Fibroblast of skin of scalp (primary cell): ENCODE data around the gene AGBL4.

Source experiments
- DNase-seq: peaks from one replicate; pipeline ENCODE4 v3.0.0-alpha.2; 2013

AGBL4 gene

DNA sequence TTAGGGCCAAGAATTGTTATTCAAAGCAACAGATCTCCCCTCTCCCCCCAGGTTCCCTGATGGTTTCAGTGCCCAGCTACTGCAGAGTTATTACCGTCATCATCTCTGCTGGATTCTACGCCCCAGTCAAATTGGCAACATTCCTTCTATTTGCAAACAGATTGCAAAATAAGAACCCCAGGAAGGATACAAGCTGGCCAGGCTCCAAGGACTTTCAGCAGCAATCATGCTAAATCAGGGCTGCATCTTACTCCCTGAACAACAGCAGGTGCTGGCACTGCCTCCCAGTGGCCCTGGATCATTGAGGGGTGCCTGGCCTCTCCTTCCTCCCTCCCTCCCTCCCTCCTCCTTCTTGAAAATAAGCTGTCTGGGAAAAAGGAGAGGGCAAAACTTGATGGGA is 725.5 kb downstream of the AGBL4 start:
- peak; percentile 1 for DNase-seq

DNA sequence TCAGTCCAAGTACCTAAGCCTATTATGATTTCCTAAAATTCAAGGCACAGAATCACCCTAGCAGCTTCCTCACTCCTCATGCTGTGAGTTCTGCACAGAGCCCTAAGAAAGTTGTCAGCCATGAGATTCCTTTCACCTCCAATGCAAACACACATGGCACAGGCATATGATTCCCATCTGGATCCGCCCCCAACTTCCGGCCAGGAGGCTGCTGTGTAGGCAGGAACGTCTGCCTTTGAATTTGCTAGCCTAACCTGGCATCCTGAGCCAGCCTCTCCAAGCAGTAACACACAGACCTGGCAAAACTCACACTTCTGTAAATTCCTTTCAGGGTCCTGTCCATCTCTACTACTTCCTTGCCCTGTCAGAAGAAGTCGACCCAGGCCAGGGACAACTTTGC is 726.0 kb downstream of the AGBL4 start:
- no peak for DNase-seq

DNA sequence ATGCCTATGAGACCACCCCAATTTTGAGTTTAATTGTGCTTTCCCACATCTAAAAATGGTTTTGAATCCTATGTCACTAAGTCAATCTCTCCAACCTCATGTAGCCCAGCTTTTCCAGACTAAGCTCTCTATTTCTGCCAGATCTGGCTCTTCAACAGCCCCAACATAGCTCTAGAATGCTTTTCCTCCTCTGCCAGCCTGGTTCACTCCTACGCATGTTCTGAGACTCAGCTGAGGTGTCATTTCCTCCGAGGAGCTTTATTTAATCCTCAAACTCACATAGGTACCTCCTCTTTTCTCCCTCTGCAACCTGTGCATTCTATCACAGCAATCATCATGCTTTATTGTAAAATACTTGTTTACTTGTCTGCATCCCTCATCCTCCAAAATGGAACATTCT is 729.2 kb downstream of the AGBL4 start:
- DNase-seq, result no peak

DNA sequence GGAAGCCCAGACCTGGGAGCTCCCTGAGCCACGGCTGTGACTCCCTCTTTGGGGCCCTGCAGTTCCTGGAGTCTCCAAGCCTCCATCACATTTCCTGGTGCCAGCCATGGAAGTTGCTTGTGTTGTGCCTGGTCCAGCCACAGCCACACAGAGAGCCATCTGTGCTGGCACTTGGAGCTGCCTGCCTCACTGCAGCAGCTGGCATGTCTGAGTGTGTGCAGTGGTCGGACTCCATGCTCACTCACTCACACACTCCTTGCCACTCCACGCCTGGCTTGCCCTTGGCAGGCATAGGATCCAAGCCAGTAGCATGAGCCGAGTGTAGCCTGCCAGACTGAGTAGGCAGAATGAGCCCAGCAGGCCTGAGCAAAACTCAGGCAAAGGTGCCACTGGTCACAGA is 730.7 kb downstream of the AGBL4 start:
- DNase-seq, result no peak

DNA sequence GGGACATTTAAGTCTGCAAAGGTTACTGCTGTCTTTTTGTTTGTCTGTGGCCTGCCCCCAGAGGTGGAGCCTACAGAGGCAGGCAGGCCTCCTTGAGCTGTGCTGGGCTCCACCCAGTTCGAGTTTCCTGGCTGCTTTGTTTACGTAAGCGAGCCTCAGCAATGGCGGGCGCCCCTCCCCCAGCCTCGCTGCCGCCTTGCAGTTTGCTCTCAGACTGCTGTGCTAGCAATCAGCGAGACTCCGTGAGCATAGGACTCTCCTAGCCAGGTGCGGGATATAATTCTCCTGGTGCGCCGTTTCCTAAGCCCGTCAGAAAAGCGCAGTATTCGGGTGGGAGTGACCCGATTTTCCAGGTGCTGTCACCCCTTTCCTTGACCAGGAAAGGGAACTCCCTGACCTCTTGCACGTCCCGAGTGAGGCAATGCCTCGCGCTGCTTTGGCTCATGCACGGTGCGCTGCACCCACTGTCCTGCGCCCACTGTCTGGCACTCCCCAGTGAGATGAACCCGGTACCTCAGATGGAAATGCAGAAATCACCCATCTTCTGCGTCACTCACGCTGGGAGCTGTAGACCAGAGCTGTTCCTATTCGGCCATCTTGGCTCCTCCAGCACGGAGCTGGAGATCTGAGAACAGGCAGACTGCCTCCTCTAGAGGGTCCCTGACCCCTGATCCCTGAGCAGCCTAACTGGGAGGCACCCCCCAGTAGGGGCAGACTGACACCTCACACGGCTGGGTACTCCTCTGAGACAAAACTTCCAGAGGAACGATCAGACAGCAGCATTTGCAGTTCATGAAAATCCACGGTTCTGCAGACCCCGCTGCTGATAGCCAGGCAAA is 766.3 kb downstream of the AGBL4 start:
- DNase-seq, result peak; percentile 0

DNA sequence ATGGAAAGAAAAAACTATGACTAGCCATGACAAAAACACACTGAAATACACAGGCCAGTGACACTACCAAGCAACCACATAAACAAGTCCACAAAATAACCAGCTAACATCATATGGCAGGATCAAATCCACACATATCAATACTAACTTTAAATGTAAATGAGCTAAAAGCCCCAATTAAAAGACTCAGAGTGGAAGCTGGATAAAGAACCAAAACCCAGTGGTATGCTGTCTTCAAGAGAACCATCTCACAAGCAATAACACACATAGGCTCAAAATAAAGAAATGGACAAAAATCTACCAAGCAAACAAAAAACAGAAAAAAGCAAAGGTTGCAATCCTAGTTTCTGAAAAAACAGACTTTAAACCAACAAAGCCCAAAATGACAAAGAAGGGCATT is 770.8 kb downstream of the AGBL4 start:
- no peak for DNase-seq

DNA sequence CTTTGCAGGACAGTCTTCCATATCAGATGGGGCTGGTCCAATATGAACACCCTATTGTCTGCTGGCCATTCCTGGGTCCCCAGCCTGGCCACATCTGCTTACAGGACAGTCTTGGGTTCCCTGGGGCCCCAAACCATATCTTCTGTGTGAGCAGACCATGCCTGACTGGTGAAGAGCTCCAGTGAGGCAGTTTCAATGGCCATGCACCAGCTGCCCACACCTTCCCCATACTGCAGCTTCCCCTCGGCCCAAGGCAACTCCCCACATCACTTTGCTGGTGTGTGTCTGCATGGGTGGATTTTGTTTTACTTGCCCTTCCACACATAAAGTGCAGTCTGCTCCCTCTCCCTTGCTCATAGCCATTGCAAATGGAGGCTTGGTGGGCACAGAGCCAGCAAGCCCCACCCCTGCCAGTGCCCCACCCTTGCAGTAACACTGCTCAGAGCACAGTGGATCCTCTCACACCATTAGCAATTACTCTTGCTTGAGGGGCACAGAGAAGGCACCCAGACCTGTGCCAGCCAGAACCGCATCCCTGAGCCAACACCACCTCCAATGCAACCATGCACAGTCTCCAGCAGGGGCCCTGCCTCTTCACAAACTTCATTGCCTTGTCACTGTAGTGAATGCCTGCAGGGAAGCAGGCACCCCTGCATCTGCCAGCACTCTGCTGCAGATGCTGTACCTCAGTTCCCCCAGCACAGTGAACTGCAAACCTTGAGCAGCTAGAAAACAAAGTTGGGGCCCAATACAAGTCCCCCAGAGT is 772.6 kb downstream of the AGBL4 start:
- no peak for DNase-seq

DNA sequence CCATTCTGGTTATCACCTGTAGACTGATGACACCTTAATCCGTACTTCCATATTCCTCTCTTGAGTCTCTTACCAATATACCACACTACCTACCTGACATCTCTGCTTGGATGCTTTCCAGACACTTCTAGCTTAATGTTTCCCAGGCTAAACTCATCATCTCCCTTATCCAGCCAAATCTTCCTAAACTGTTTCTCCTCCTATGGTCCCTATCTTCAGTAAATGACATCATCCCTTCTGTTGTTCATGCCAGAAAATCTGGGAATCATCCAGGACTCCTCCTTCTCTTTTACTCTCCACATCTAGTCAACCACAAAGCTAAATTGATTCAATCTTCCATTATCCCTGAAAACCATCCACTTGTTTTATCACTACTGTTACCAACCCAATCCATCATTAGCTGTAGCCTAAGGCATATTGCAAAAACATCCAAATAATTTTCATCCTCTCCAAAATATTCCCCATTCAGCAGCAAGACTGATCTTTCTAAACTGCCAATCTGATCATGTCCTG is 783.0 kb downstream of the AGBL4 start:
- DNase-seq, result no peak

DNA sequence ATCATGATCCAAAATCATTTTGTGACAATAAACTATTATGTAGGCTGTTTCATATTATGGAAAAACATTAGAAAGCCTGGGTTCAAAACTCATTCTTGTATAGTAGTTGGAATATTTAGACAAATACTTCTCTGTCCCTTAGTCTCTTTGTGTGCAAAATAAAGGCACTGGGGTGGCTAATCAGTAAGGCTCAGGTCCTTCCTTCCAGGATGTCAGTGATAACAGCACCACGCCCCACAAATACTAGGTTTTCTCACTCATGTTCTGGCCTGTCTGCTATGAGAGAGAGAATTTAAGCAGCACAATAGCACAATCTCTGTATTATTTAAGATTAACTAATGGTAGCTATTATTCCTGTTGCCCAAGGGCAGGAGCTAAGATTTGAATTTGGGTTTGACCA is 788.8 kb downstream of the AGBL4 start:
- no peak for DNase-seq

DNA sequence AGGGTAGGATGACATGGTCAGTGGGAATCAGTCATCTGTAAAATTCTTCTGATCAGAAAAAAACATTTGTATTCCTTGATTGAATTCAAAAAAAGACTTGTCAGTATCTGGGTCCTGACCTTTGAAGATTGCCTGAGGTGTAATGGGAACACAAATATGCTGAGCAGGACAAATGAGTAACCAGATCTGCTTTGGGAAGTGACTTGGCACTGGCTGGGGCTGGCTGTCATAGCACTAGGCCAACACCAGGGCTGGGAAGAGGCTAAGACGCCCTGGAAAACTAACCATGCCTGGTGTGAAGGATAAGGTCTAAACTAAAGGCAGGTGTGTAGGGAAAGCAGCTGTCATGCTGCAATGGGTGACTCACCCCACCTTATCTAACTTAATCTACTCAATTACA is 794.2 kb downstream of the AGBL4 start:
- no peak for DNase-seq

DNA sequence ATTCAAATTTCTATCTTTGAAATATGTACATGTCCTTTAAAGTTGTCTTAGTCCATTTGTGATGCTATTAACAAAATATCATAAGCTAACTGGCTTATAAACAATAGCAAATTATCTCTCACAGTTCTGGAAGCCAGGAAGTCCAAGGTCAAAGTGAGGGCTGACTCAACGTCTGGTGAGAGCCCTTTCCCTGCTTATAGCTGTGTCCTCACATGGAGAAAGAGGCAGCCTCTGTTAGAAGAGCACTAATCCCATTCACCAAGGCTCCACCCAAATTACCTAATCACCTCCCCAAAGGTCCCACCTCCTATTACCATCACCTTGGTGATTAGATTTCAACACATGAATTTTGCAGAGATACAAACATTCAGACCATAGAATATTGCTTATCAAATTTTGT is 797.0 kb downstream of the AGBL4 start:
- no peak for DNase-seq

DNA sequence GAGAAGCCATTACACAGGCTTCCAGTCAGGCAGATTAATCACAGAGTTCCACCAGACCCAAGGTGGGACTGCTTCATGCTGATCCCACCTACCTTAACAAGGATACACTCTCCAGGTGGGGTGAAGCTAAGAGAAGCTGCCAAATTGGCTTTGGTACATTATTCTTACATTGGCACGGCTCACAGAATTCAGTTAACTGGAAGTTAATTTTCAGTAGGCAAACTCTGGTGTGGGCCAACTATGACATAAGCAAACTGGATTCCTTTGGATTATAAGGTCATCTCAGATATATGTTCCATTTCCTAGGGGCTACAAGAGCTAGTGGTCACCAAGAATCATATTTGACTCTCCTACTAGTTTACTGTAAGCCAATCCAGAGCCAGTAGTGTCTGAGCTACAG is 798.3 kb downstream of the AGBL4 start:
- DNase-seq, result no peak

DNA sequence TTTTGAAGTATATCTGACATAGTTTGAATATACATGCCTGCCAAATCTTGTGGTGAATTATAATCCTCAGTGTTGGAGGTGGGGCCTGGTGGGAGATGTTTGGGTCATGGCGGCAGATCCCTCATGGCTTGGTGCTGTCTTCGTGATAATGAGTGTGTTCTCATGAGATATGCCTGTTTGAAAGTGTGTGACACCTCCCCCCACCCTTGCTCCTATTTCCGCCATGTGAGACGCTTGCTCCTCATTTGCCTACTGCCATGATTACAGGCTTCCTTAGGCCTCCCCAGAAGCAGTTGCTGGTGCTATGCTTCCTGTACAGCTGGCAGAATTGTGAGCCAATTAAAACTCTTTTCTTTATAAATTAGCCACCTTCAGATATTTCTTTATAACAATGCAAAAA is 810.5 kb downstream of the AGBL4 start:
- no peak for DNase-seq

DNA sequence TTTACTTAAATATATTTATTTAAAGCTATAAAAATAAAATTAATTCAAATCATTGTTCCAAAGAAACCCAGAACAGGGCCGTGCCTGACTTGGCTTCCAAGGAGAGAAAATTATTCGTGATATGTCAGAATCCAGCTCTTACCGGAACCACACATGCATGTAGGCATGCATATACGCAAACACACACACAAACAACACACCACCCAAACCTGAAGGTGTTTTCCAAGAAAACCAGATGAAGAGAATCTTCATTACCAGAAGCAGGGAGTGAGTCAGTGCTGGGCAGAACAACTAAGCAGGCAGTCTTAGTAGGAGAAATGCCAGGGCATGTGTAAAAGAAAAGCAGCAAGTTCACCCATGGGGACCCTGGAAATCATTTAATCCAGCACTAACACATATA is 815.0 kb downstream of the AGBL4 start:
- no peak for DNase-seq

DNA sequence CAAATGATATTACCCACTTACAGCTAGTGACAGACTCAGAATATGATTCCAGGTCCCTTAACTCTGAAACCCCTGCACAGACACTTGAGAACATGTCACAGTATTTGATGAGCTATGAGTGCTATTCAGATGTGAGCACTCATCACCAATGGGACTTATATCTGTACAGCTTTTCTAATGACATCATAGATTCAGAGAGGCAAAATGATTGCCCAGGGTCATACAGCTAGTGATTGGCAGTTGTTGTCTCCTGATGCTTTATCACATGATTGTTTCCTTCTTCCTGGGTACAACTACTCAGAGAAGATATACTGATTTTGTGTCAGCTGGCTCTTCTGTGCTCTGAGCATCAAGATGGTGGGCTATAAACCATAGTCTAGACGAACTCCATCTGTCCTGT is 819.0 kb downstream of the AGBL4 start:
- DNase-seq, result no peak

DNA sequence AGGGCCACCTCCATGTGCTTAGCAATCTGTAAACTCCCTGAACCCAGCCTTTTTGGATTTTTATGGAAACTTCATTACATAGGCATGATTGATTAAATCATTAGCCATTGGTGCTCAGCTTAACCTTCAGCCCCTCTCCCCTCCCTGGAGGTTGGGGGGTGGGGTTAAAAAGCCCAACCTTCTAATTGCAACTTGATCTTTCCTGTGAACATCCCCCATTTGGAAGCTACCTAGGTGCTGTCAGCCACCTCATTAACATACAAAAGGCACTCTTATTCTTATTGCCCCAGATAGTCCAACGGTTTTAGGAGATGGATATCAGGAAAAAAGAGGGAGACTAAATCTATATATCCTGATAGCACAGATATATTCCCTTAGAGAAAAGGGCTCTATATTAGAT is 823.0 kb downstream of the AGBL4 start:
- DNase-seq, result no peak

DNA sequence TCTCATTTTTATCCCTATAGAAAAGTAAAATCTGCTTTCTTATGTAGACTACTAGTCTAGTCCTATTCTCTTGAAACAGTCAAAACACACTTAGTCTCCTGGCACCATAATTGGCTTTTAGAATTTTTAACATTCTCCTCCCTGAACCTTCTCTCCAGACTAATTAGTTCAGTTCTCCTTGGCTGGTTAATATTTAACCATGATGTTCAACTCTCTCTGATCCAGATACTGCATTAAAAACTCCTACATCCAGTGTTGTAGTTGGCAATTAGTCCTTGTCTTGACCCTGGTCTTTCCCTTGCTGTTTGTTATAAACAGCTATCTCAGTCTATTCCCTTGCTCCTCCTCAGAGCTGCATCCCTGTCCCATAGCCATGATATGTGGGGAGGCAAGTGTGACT is 824.2 kb downstream of the AGBL4 start:
- no peak for DNase-seq

DNA sequence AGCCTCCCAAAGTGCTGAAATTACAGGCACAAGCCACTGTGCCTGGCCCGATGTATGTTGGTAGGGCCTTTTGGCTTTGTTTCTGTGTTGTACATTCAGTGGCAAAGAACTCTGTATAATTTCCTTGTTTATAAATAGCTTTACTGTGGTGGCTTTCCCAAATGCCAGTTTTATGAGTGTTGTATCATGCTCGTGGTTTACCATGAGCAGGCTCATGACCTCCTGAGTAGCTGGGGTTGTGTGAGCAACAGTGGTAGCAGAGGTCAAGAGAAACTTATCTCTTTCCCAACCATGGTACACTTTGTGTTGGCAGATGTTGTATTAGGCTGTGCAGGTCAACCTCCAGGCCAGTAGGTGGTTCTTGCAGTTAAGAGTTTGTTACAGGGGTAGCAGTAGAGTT is 826.7 kb downstream of the AGBL4 start:
- DNase-seq, result peak; percentile 8

DNA sequence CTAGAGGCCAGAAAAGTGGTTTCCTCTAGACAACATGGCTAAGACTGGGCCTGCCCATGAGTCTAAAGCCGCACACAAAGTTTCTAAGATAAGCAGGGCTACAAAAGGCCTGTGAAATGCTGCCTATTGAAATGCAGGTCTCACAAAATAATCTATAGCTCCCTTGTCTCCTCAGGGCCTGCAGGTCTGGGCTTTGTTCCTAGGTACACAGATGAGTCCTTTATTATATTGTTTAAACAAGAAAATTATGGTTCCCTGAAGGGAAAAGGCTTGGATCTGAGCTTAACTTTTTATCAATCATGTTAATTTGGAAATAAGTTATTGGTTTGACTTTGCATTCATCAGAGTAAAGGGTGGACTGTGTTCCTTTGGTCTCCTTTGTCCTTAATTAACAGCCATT is 833.6 kb downstream of the AGBL4 start:
- no peak for DNase-seq

DNA sequence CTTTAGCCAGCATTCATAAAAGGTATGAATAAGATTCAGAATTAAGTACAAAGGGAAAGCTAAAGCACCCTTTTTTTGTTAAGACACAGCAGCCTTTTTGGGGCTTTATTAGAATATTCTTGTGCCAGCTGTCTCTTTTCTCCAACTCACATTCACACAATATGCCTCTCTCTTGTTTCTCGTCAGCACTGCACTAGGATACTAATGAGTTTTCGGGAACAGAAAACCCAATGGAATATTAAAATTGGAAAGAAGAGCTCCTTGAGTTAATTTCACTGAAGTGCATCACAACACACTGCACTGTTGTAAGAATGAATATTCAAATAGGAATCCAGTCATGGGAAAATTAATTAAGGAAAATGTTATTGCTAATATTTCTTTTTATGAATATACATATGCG is 836.7 kb downstream of the AGBL4 start:
- no peak for DNase-seq

DNA sequence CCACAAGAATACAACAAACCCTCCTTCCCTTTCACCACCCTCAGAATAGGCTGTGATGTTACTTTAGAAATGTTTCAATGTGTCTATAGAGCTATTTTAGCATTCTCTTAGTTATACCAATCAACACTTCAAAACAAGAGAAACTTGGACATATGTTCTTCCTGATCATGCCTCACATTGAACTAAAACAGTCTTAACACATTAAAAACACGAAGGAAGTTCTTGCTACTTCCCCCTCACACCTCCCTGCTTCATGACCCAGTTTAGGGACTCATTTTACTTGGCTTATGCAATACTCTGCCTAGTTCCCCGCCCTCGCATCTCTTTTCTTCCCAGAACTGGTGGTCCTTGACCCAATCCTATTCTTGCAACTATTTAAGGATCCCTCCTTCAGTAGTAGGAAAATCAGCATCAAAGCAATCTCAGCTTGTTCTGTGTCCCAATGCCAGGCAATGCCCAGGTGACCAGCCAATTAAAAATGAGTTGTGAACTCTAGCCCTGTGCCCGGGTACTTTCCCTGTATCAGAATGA is 838.2 kb downstream of the AGBL4 start:
- DNase-seq, result no peak

DNA sequence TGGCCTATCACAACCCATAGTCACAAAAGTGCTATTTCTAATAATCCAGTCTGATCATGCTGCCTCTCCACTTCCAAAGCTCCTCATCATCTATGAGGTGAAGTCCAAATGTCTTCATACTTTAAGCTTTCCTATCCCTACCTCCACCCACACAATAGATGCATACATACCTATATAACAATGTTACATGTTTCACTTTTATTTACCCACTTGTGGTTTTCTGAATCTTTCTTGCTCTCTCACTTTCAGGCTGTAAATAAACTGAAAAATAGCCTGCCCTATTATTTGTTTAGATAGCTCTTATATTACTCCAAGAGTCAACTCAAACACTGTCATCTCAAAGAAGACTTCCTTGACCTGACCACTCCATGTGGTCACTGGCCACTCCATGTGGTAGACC is 840.3 kb downstream of the AGBL4 start:
- no peak for DNase-seq

DNA sequence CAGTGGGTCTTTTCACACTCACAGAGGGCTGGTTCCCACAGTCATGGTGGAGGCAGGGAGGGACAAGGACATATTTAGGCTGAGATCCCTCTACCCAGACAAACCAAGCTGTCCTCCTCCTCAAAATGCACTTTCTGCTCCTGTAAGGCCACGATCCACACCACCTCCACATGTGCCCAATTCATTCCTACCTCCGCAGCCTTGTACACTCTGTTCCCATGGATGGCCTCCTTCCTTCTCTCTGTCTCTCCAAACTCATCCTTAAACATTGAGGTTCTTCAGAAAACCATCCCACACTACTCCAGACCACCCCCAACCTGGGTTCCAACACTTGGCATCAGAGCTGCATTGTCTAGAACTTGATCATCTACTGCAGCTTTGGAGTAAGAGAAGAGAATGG is 842.7 kb downstream of the AGBL4 start:
- DNase-seq, result no peak
